Neural crest cell (in vitro differentiated cells): Measurements from ENCODE around the gene SEC24D. TPM values are rescaled to one million over a fixed set of nuclear protein-coding genes. Genes with fewer than 3 reads are reported as not detected.
A peak's percentile ranks its signal among the peaks of the same experiment; 100 is the strongest.

Source experiments
- DNase-seq: peaks from one replicate; pipeline ENCODE4 v3.0.0; 2021; ENCODE audit warnings: low read depth, mixed read lengths, low spot score
- H3K27ac Mint-ChIP-seq: one replicate; pipeline ENCODE4 v1.8.0; 2021; ENCODE audit warnings: mild to moderate bottlenecking, mixed read lengths; ENCODE audit not compliant: unreplicated experiment
- H3K27me3 Mint-ChIP-seq: 2 replicates; pipeline ENCODE4 v1.8.0; 2021; ENCODE audit warnings: low read depth, mild to moderate bottlenecking, mixed read lengths
- H3K36me3 Mint-ChIP-seq: 2 replicates; pipeline ENCODE4 v1.8.0; 2021; ENCODE audit warnings: low read depth, mild to moderate bottlenecking, mixed read lengths
- H3K4me1 Mint-ChIP-seq: 2 replicates; pipeline ENCODE4 v1.8.0; 2021; ENCODE audit warnings: mixed read lengths
- H3K4me3 Mint-ChIP-seq: one replicate; pipeline ENCODE4 v1.8.0; 2021; ENCODE audit warnings: mild to moderate bottlenecking, mixed read lengths
- H3K9me3 Mint-ChIP-seq: 2 replicates; pipeline ENCODE4 v1.8.0; 2021; ENCODE audit warnings: mixed read lengths
- total RNA-seq: library from RNA; stranded (reverse); gene quantifications from 2 replicates; pipeline ENCODE4 v1.2.1, GENCODE V29; 2021
- TF ChIP-seq, protein P1 (sequence below): fragments of 200-600 bp; sonication (generic); conservative IDR thresholded peaks from 2 replicates; pipeline ENCODE4 v1.5.0; 2021; ENCODE audit warnings: antibody characterized with exemption, mild to moderate bottlenecking

Gene SEC24D
- total RNA-seq, 1 donor from 2014 or later = 22.9 TPM

DNA sequence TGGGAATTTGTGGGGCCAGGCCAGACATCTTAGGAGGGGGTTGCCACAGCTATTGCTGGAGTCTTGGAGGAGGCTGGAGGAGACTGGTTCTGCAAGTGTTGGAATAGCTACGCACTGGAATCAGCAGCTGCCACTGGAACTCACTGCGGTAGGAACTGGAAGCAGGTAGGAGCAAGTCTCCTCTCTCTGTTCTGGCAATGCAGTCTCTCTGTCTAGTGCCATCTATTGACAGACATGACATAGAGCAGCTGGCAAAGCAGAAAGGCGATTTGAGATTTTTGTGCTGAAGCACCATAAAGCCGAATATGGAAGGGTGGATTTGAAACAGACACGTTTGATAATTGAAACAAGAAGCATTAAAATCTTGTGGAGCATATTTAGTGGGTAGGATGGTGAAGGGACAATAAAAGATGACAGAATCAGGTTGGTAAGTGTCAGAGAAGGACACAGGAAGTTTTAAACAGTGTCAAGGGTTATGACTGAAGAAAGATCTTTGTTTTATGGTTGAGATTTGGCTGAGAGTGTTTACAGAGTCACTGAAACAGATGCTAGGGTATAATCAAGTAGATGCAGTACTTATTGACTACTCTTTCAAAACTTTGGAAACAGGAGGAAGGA, 29.3 kb upstream of the SEC24D start:
- Mint-ChIP-seq H3K4me3 (no peak overlapping the region), H3K4me1 (peaks cover 4% of the 10 kb centered on the region), H3K9me3 (no peaks in the 10 kb centered on the region), H3K27me3 (no peaks in the 10 kb centered on the region), H3K36me3 (no peaks in the 10 kb centered on the region), H3K27ac (no peak overlapping the region)
- TF ChIP-seq, protein P1, sequence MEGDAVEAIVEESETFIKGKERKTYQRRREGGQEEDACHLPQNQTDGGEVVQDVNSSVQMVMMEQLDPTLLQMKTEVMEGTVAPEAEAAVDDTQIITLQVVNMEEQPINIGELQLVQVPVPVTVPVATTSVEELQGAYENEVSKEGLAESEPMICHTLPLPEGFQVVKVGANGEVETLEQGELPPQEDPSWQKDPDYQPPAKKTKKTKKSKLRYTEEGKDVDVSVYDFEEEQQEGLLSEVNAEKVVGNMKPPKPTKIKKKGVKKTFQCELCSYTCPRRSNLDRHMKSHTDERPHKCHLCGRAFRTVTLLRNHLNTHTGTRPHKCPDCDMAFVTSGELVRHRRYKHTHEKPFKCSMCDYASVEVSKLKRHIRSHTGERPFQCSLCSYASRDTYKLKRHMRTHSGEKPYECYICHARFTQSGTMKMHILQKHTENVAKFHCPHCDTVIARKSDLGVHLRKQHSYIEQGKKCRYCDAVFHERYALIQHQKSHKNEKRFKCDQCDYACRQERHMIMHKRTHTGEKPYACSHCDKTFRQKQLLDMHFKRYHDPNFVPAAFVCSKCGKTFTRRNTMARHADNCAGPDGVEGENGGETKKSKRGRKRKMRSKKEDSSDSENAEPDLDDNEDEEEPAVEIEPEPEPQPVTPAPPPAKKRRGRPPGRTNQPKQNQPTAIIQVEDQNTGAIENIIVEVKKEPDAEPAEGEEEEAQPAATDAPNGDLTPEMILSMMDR = peak; percentile 72
- peak; percentile 8 for DNase-seq

- Mint-ChIP-seq H3K4me1 (no peaks in the 10 kb centered on the region), H3K27ac (no peak overlapping the region), H3K4me3 (no peak overlapping the region), H3K9me3 (no peaks in the 10 kb centered on the region), H3K36me3 (no peaks in the 10 kb centered on the region), H3K27me3 (no peaks in the 10 kb centered on the region)
- DNase-seq = no peak
- TF ChIP-seq, protein P1 = no peak
Measured at GRCh38 chr4:118858779-118859178, 22.9 kb upstream of the SEC24D start.

DNA sequence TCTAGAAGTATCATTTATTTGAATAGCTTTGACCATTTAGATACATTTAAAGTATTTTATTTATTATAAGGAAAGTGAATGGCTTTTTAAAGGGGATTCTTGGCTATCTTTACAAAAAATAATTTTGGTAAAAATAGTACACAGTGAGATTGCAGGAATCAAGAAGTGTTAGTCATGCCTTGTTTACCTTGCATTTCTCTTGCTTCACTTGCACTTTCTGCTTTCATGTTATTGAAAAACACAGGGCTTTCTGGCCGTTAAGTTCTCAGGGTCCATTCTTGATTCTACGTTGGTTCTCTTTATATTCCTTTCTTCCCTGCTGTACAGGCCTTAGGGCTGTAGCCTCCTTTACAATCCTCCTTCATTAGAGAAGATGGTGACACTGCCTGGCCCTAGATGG, 21.8 kb upstream of the SEC24D start:
- Mint-ChIP-seq H3K4me1 (no peaks in the 10 kb centered on the region), H3K27ac (no peak overlapping the region), H3K36me3 (no peaks in the 10 kb centered on the region), H3K9me3 (no peaks in the 10 kb centered on the region), H3K4me3 (no peak overlapping the region), H3K27me3 (no peaks in the 10 kb centered on the region)
- DNase-seq = no peak
- TF ChIP-seq, protein P1 = no peak

GRCh38 chr4:118850488-118851173, 14.7 kb upstream of the SEC24D start:
- no peaks in the 10 kb centered on the region for H3K36me3 Mint-ChIP-seq
- peak overlapping the region; percentile 31 for H3K27ac Mint-ChIP-seq
- TF ChIP-seq, protein P1 = no peak
- peaks cover 6% of the 10 kb centered on the region for H3K4me1 Mint-ChIP-seq
- peaks cover 21% of the 10 kb centered on the region for H3K27me3 Mint-ChIP-seq
- no peak overlapping the region for H3K4me3 Mint-ChIP-seq
- no peak for DNase-seq
- no peaks in the 10 kb centered on the region for H3K9me3 Mint-ChIP-seq

DNA sequence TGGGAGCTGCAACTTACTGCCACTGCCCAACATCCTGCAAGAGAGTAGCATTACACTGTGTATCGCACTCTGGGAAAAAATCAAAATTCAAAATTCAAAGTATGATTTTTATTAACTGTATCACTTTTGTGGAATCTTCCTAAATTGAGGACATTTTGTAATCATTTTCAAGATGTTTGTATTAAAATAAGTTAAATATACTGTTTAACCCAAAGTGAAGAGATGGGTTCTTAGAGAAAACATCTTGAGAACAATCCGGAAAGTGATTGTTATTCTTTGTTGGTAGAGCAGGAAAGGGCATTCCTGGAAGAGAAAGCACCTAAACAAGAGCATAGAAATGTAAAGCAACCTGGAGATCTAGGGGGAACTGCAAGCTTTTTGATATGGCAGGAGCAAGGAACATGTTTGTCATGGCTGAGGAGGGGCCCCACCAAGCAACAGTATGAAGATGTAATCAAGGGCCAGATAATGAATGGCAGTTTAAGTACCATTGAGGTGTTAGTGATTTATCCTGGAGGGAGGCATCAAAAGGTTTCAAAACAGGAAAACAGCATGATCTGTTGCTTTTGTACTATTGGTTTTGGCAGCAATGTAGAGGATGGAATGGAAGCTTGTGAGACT, 14.1 kb upstream of the SEC24D start:
- TF ChIP-seq, protein P1 = no peak
- no peak overlapping the region for H3K4me3 Mint-ChIP-seq
- peaks cover 21% of the 10 kb centered on the region for H3K27me3 Mint-ChIP-seq
- H3K36me3 Mint-ChIP-seq = no peaks in the 10 kb centered on the region
- no peak overlapping the region for H3K27ac Mint-ChIP-seq
- no peak for DNase-seq
- H3K4me1 Mint-ChIP-seq = peaks cover 6% of the 10 kb centered on the region
- H3K9me3 Mint-ChIP-seq = no peaks in the 10 kb centered on the region
